Loucy (cell line): ENCODE data around the gene MISP3.

Experiments
- H2AFZ ChIP-seq: fragments of 200-600 bp; sonication (generic); 2 replicates; pipeline ENCODE4 v1.6.0; 2016; ENCODE audit warnings: antibody characterized with exemption, mild to moderate bottlenecking, low read length, moderate library complexity
- H3F3A ChIP-seq: fragments of 200-600 bp; 2 replicates; pipeline ENCODE4 v1.6.0; 2016; ENCODE audit warnings: antibody characterized with exemption, low read depth, mild to moderate bottlenecking
- H3K27me3 ChIP-seq: fragments of 200-600 bp; sonication (generic); 2 replicates; pipeline ENCODE4 v1.6.1; 2014; ENCODE audit warnings: low read length, mild to moderate bottlenecking; ENCODE audit not compliant: insufficient read depth, poor library complexity, severe bottlenecking
- H3K36me3 ChIP-seq: fragments of 200-600 bp; sonication (generic); 2 replicates; pipeline ENCODE4 v1.6.1; 2016; ENCODE audit warnings: low read length; ENCODE audit not compliant: insufficient read depth
- H3K4me1 ChIP-seq: fragments of 200-600 bp; sonication (generic); 2 replicates; pipeline ENCODE4 v1.5.1; 2014; ENCODE audit warnings: low read length, mild to moderate bottlenecking; ENCODE audit not compliant: insufficient read depth, poor library complexity, severe bottlenecking
- H3K4me2 ChIP-seq: fragments of 200-600 bp; sonication (generic); 2 replicates; pipeline ENCODE4 v1.6.0; 2014; ENCODE audit warnings: antibody characterized with exemption, low read length, low read depth, mild to moderate bottlenecking; ENCODE audit not compliant: poor library complexity, severe bottlenecking
- H3K4me3 ChIP-seq: fragments of 200-600 bp; sonication (generic); 2 replicates; pipeline ENCODE4 v1.5.1; 2014; ENCODE audit warnings: low read length, mild to moderate bottlenecking, mixed read lengths; ENCODE audit not compliant: poor library complexity, severe bottlenecking
- H3K79me2 ChIP-seq: fragments of 200-600 bp; sonication (generic); 2 replicates; pipeline ENCODE4 v1.6.1; 2014; ENCODE audit warnings: low read length; ENCODE audit not compliant: insufficient read depth
- H3K9ac ChIP-seq: fragments of 200-600 bp; sonication (generic); 2 replicates; pipeline ENCODE4 v1.6.0; 2014; ENCODE audit warnings: mild to moderate bottlenecking, low read depth, low read length, moderate library complexity; ENCODE audit not compliant: poor library complexity, severe bottlenecking
- H3K9me2 ChIP-seq: fragments of 200-600 bp; sonication (generic); replicated peaks from 2 replicates; pipeline ENCODE4 v1.6.1; 2016; ENCODE audit warnings: low read depth, low read length, mixed read lengths
- H3K9me3 ChIP-seq: fragments of 200-600 bp; sonication (generic); 2 replicates; pipeline ENCODE4 v1.6.1; 2014; ENCODE audit warnings: mild to moderate bottlenecking, antibody characterized with exemption, low read length, low read depth; ENCODE audit not compliant: insufficient read depth
- H4K20me1 ChIP-seq: fragments of 200-600 bp; sonication (generic); 2 replicates; pipeline ENCODE4 v1.6.0; 2014; ENCODE audit warnings: antibody characterized with exemption, low read length, mild to moderate bottlenecking; ENCODE audit not compliant: insufficient read depth, poor library complexity, severe bottlenecking
- CTCF ChIP-seq: fragments of 200-600 bp; sonication (generic); conservative IDR thresholded peaks from 2 replicates; pipeline ENCODE4 v1.5.1; 2014; ENCODE audit warnings: mild to moderate bottlenecking, antibody characterized with exemption, low read length
- EZH2phosphoT487 ChIP-seq: fragments of 200-600 bp; IDR thresholded peaks from 2 replicates; pipeline ENCODE4 v1.6.1; 2018; ENCODE audit warnings: antibody characterized with exemption, mild to moderate bottlenecking, moderate library complexity, borderline replicate concordance

The MISP3 gene

GRCh38 chr19:14054099-14054498 is 18.5 kb upstream of the MISP3 start:
- H2AFZ ChIP-seq = no peak overlapping the region
- H3K9ac ChIP-seq = no peak overlapping the region
- H3K27me3 ChIP-seq = no peaks in the 10 kb centered on the region

GRCh38 chr19:14054721-14055120 is 17.9 kb upstream of the MISP3 start:
- no peaks in the 10 kb centered on the region for H3K4me1 ChIP-seq
- no peak for TF ChIP-seq EZH2phosphoT487
- TF ChIP-seq CTCF = no peak
- H3F3A ChIP-seq = no peaks in the 10 kb centered on the region
- H3K36me3 ChIP-seq = peaks cover 6% of the 10 kb centered on the region; the same call in 1 of the 2 replicates
- H3K9ac ChIP-seq = no peak overlapping the region
- no peaks in the 10 kb centered on the region for H4K20me1 ChIP-seq
- H3K9me3 ChIP-seq = no peaks in the 10 kb centered on the region
- no peak overlapping the region for H2AFZ ChIP-seq
- no peaks in the 10 kb centered on the region for H3K79me2 ChIP-seq
- H3K9me2 ChIP-seq = no peaks in the 10 kb centered on the region
- H3K27me3 ChIP-seq = no peaks in the 10 kb centered on the region
- no peak overlapping the region for H3K4me2 ChIP-seq
- no peak overlapping the region for H3K4me3 ChIP-seq

More at GRCh38 chr19:14054099-14054498, 18.5 kb upstream of the MISP3 start:
- TF ChIP-seq EZH2phosphoT487 (no peak), CTCF (no peak)
- Histone ChIP-seq H4K20me1 (no peaks in the 10 kb centered on the region), H3K9me2 (no peaks in the 10 kb centered on the region), H3K9me3 (no peaks in the 10 kb centered on the region), H3K4me3 (no peak overlapping the region), H3F3A (no peaks in the 10 kb centered on the region), H3K4me2 (no peak overlapping the region), H3K36me3 (peaks cover 6% of the 10 kb centered on the region; the same call in 1 of the 2 replicates), H3K4me1 (no peaks in the 10 kb centered on the region), H3K79me2 (no peaks in the 10 kb centered on the region)

DNA sequence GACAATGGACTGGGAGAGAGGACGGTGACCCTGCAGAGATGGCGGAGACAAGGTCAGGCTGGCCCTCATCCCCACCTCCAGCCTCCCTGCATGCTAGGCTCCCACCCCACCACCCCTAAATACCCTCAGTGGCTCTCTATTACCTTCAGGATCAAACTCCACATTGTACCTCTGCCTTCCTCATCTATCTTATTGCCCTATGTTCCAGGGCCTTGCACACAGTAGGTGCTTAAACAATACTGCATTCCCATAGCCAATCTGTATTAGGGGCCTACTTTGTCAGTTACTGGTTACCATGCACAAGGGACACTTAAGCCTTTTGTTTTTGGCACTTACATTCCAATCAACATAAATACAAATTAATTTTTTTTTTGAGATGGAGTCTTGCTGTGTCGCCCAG is 17.2 kb upstream of the MISP3 start:
- Histone ChIP-seq H3K9me3 (no peaks in the 10 kb centered on the region), H4K20me1 (no peaks in the 10 kb centered on the region), H3F3A (no peaks in the 10 kb centered on the region), H3K36me3 (peaks cover 4% of the 10 kb centered on the region; the same call in 1 of the 2 replicates), H3K79me2 (no peaks in the 10 kb centered on the region), H3K9ac (no peak overlapping the region), H3K27me3 (no peaks in the 10 kb centered on the region), H3K4me2 (no peak overlapping the region), H3K9me2 (no peaks in the 10 kb centered on the region), H2AFZ (no peak overlapping the region), H3K4me3 (no peak overlapping the region), H3K4me1 (no peaks in the 10 kb centered on the region)
- TF ChIP-seq CTCF = no peak
- no peak for TF ChIP-seq EZH2phosphoT487
